Natural killer cell treated with Interleukin-12 subunit alpha and Interleukin-12 subunit beta and Interleukin-15 and Interleukin-18, amount 100 ng/mL, for 72 hours (primary cell): ENCODE results near the gene PLA2G4B. TPM values are rescaled to one million over a fixed set of nuclear protein-coding genes. Genes with fewer than 3 reads are reported as not detected.
A peak's percentile ranks its signal among the peaks of the same experiment; 100 is the strongest.

Source experiments
- ATAC-seq, 2 donors: fragments of 150-1000 bp; cut with Tn5 transposase in 1 of 2; sonication (Bioruptor Pico), chemical (Tn5 transposase) in 1 of 2; 2 replicates each; pipeline ENCODE4 v1.10.0; 2021
- DNase-seq: peaks from one replicate; pipeline ENCODE4 v3.0.0; 2022; ENCODE audit warnings: low spot score
- H3K27ac Mint-ChIP-seq, 2 donors: 1 replicate in 1 of 2; 2 replicates in 1 of 2; pipeline ENCODE4 v1.8.0; 2022; ENCODE audit warnings: mixed read lengths in 2 of 2, mild to moderate bottlenecking in 1 of 2, moderate library complexity in 1 of 2
- H3K27me3 Mint-ChIP-seq, 2 donors: 1 replicate in 1 of 2; 2 replicates in 1 of 2; pipeline ENCODE4 v1.8.0; 2022; ENCODE audit warnings: mixed read lengths in 2 of 2
- H3K36me3 Mint-ChIP-seq: one replicate; pipeline ENCODE4 v1.8.0; 2022; ENCODE audit warnings: mixed read lengths
- H3K4me1 Mint-ChIP-seq, 2 donors: 1 replicate in 1 of 2; 2 replicates in 1 of 2; pipeline ENCODE4 v1.8.0; 2022; ENCODE audit warnings: low read depth in 2 of 2, mixed read lengths in 2 of 2, mild to moderate bottlenecking in 1 of 2
- H3K4me3 Mint-ChIP-seq: one replicate; pipeline ENCODE4 v1.8.0; 2022; ENCODE audit warnings: mixed read lengths
- H3K9me3 Mint-ChIP-seq: 2 replicates; pipeline ENCODE4 v1.8.0; 2022; ENCODE audit warnings: mixed read lengths
- total RNA-seq, 2 donors: library from RNA; stranded (reverse); gene quantifications; one replicate each; pipeline ENCODE4 v1.2.3, GENCODE V29; 2022

Gene PLA2G4B
- total RNA-seq, 2 donors from 2014 or later, result 4.7 to 13.4 TPM

GRCh38 chr15:41799488-41799805 lies 39.2 kb upstream of the PLA2G4B start:
- DNase-seq (no peak), ATAC-seq (no peak)
- Mint-ChIP-seq H3K4me3 (no peak overlapping the region), H3K9me3 (no peaks in the 10 kb centered on the region), H3K27me3 (no peaks in the 10 kb centered on the region), H3K4me1 (peaks cover 10 to 25% of the 10 kb centered on the region in 2 donors), H3K36me3 (no peaks in the 10 kb centered on the region), H3K27ac (no peak overlapping the region)

- Mint-ChIP-seq H3K27me3 (no peaks in the 10 kb centered on the region), H3K4me1 (peaks cover 12 to 19% of the 10 kb centered on the region in 2 donors), H3K36me3 (no peaks in the 10 kb centered on the region)
Observed at GRCh38 chr15:41801185-41801584, 37.5 kb upstream of the PLA2G4B start.

GRCh38 chr15:41801850-41802455 lies 36.7 kb upstream of the PLA2G4B start:
- no peak overlapping the region for H3K27ac Mint-ChIP-seq
- H3K27me3 Mint-ChIP-seq, result no peaks in the 10 kb centered on the region
- H3K9me3 Mint-ChIP-seq, result no peaks in the 10 kb centered on the region
- no peak overlapping the region for H3K4me3 Mint-ChIP-seq
- ATAC-seq, result no peak
- peaks cover 10 to 17% of the 10 kb centered on the region in 2 donors for H3K4me1 Mint-ChIP-seq
- DNase-seq, result no peak
- no peaks in the 10 kb centered on the region for H3K36me3 Mint-ChIP-seq

More at GRCh38 chr15:41801185-41801584, 37.5 kb upstream of the PLA2G4B start:
- Mint-ChIP-seq H3K4me3 (no peak overlapping the region), H3K27ac (no peak overlapping the region), H3K9me3 (no peaks in the 10 kb centered on the region)
- ATAC-seq, result no peak
- no peak for DNase-seq

- Mint-ChIP-seq H3K27ac (peak overlapping the region in 1 of 2 donors; percentile 59), H3K27me3 (no peaks in the 10 kb centered on the region), H3K4me3 (no peak overlapping the region), H3K4me1 (peaks cover 7% of the 10 kb centered on the region in 2 donors), H3K36me3 (no peaks in the 10 kb centered on the region), H3K9me3 (no peaks in the 10 kb centered on the region)
- DNase-seq (no peak), ATAC-seq (peak in 1 of 2 donors; percentile 11)
Observed at GRCh38 chr15:41804361-41804760, 34.3 kb upstream of the PLA2G4B start.

GRCh38 chr15:41804916-41805666 lies 33.6 kb upstream of the PLA2G4B start:
- DNase-seq, result no peak
- no peak for ATAC-seq
- no peaks in the 10 kb centered on the region for H3K27me3 Mint-ChIP-seq
- no peaks in the 10 kb centered on the region for H3K36me3 Mint-ChIP-seq
- peaks cover 7% of the 10 kb centered on the region in 2 donors for H3K4me1 Mint-ChIP-seq
- no peaks in the 10 kb centered on the region for H3K9me3 Mint-ChIP-seq
- no peak overlapping the region for H3K4me3 Mint-ChIP-seq
- H3K27ac Mint-ChIP-seq, result peak overlapping the region in 1 of 2 donors; percentile 59

- no peaks in the 10 kb centered on the region for H3K9me3 Mint-ChIP-seq
- ATAC-seq (no peak), DNase-seq (no peak)
- H3K36me3 Mint-ChIP-seq, result no peaks in the 10 kb centered on the region
- no peaks in the 10 kb centered on the region for H3K27me3 Mint-ChIP-seq
- peaks cover 7% of the 10 kb centered on the region in 2 donors for H3K4me1 Mint-ChIP-seq
- no peak overlapping the region for H3K4me3 Mint-ChIP-seq
- H3K27ac Mint-ChIP-seq, result peak overlapping the region in 1 of 2 donors; percentile 64
Observed at GRCh38 chr15:41805711-41806110, 32.9 kb upstream of the PLA2G4B start.

- Mint-ChIP-seq H3K4me3 (no peak overlapping the region), H3K27ac (peak overlapping the region in 1 of 2 donors; percentile 64), H3K4me1 (peaks cover 7 to 12% of the 10 kb centered on the region in 2 donors), H3K36me3 (no peaks in the 10 kb centered on the region), H3K9me3 (no peaks in the 10 kb centered on the region), H3K27me3 (no peaks in the 10 kb centered on the region)
- ATAC-seq (no peak), DNase-seq (no peak)
Observed at GRCh38 chr15:41806291-41807181, 32.1 kb upstream of the PLA2G4B start.

- Mint-ChIP-seq H3K9me3 (no peaks in the 10 kb centered on the region), H3K36me3 (no peaks in the 10 kb centered on the region), H3K4me1 (peaks cover 7 to 12% of the 10 kb centered on the region in 2 donors), H3K4me3 (no peak overlapping the region), H3K27ac (no peak overlapping the region), H3K27me3 (no peaks in the 10 kb centered on the region)
- DNase-seq (no peak), ATAC-seq (no peak)
Observed at GRCh38 chr15:41809121-41809520, 29.5 kb upstream of the PLA2G4B start.

GRCh38 chr15:41809526-41810220 lies 29.0 kb upstream of the PLA2G4B start:
- Mint-ChIP-seq H3K4me1 (peaks cover 4 to 10% of the 10 kb centered on the region in 2 donors), H3K4me3 (no peak overlapping the region), H3K27me3 (no peaks in the 10 kb centered on the region), H3K36me3 (no peaks in the 10 kb centered on the region), H3K9me3 (no peaks in the 10 kb centered on the region), H3K27ac (no peak overlapping the region)
- DNase-seq (no peak), ATAC-seq (no peak)

- peaks cover 0 to 5% of the 10 kb centered on the region in 2 donors for H3K4me1 Mint-ChIP-seq
- H3K27ac Mint-ChIP-seq, result no peak overlapping the region
- H3K4me3 Mint-ChIP-seq, result no peak overlapping the region
Observed at GRCh38 chr15:41810651-41811431, 27.8 kb upstream of the PLA2G4B start.

GRCh38 chr15:41811432-41812195 lies 27.0 kb upstream of the PLA2G4B start:
- Mint-ChIP-seq H3K27ac (no peak overlapping the region), H3K4me3 (no peak overlapping the region), H3K27me3 (no peaks in the 10 kb centered on the region), H3K9me3 (no peaks in the 10 kb centered on the region), H3K4me1 (peaks cover 0 to 5% of the 10 kb centered on the region in 2 donors), H3K36me3 (peaks cover 5% of the 10 kb centered on the region)
- ATAC-seq (peak; percentile 77 to 87), DNase-seq (peak; percentile 77)

More at GRCh38 chr15:41810651-41811431, 27.8 kb upstream of the PLA2G4B start:
- DNase-seq, result peak; percentile 48
- no peak for ATAC-seq
- Mint-ChIP-seq H3K36me3 (peaks cover 1% of the 10 kb centered on the region), H3K27me3 (no peaks in the 10 kb centered on the region), H3K9me3 (no peaks in the 10 kb centered on the region)

GRCh38 chr15:41812820-41813375 lies 25.7 kb upstream of the PLA2G4B start:
- Mint-ChIP-seq H3K9me3 (no peaks in the 10 kb centered on the region), H3K4me1 (peaks cover 0 to 5% of the 10 kb centered on the region in 2 donors), H3K36me3 (peaks cover 5% of the 10 kb centered on the region), H3K4me3 (no peak overlapping the region), H3K27me3 (no peaks in the 10 kb centered on the region), H3K27ac (no peak overlapping the region)
- ATAC-seq (no peak), DNase-seq (no peak)
